ENCODE results near the gene TCF3. TPM values are rescaled to one million over a fixed set of nuclear protein-coding genes. Genes with fewer than 3 reads are reported as not detected.

Gene TCF3
- total RNA-seq, 1 experiment from 2014 or later = 304 TPM

GRCh38 chr19:1602091-1602707 is 50.2 kb downstream of the TCF3 start:
- peak overlapping the region in 1 of 2 experiments; percentile 9; a peak in 2 of 5 replicates for H3K4me3 Mint-ChIP-seq

More at GRCh38 chr19:1602091-1602707, 50.2 kb downstream of the TCF3 start:
- Histone ChIP-seq H3K9me3 (ENCODE audit: control insufficient read depth, low read depth, low read length) (no peaks in the 10 kb centered on the region), H4K5ac (ENCODE audit: insufficient read length, low read depth, low read length) (no peak overlapping the region), H4K8ac (replicated peaks; ENCODE audit: insufficient read length, low read depth, low read length) (no peak overlapping the region), H3K27ac (ENCODE audit: insufficient read length, low read depth, low read length) (no peak overlapping the region), H3K4me2 (ENCODE audit: insufficient read depth, insufficient read length, low read length) (no peak overlapping the region), H3K56ac (ENCODE audit: insufficient read length, low read depth, low read length) (no peak overlapping the region), H3K18ac (ENCODE audit: insufficient read length, low read depth, low read length) (no peak overlapping the region), H2BK120ac (ENCODE audit: low read depth, low read length, poor library complexity, severe bottlenecking) (no peak overlapping the region), H2BK15ac (ENCODE audit: low read depth, low read length) (no peak overlapping the region), H3K27me3 (ENCODE audit: insufficient read depth, low read length) (no peaks in the 10 kb centered on the region), H4K20me1 (ENCODE audit: control insufficient read depth, insufficient read depth, insufficient read length) (no peaks in the 10 kb centered on the region), H2AFZ (ENCODE audit: low read length) (no peak overlapping the region), H2BK20ac (ENCODE audit: low read depth, low read length, poor library complexity, severe bottlenecking) (no peak overlapping the region), H3K79me2 (ENCODE audit: insufficient read depth, low read length) (peaks cover 18% of the 10 kb centered on the region; the same call in 1 of the 2 replicates), H2BK12ac (ENCODE audit: insufficient read length, low read depth, low read length) (no peak overlapping the region), H3K4ac (ENCODE audit: low read depth, low read length) (no peak overlapping the region), H2BK5ac (ENCODE audit: insufficient read length, low read length) (no peak overlapping the region), H3K23ac (ENCODE audit: insufficient read length, low read depth, low read length) (no peak overlapping the region), H3K14ac (ENCODE audit: insufficient read depth, low read length) (no peak overlapping the region), H3K9ac (ENCODE audit: extremely low read depth, insufficient read length, low read length) (no peak overlapping the region), H3T11ph (ENCODE audit: low read length) (no peak overlapping the region), H3K23me2 (ENCODE audit: insufficient read length, low read depth, low read length, poor library complexity, severe bottlenecking) (peaks cover 9% of the 10 kb centered on the region), H2AK5ac (ENCODE audit: insufficient read length, low read length) (no peak overlapping the region), H3K4me1 (ENCODE audit: insufficient read depth, low read length) (no peaks in the 10 kb centered on the region), H4K91ac (ENCODE audit: insufficient read length, low read depth, low read length) (no peak overlapping the region), H3K79me1 (ENCODE audit: insufficient read depth, low read depth, low read length, poor library complexity, severe bottlenecking) (peaks cover 4% of the 10 kb centered on the region)
- Mint-ChIP-seq H3K9me3 (no peaks in the 10 kb centered on the region), H3K4me1 (peaks cover 13 to 18% of the 10 kb centered on the region in 2 experiments), H3K36me3 (ENCODE audit: insufficient read depth in 1 of 3, low read depth in 3 of 3) (peaks cover 14 to 30% (median 27%) of the 10 kb centered on the region in 3 experiments), H3K27me3 (ENCODE audit: low read depth) (no peaks in the 10 kb centered on the region; the same call in 1 of the 2 replicates), H3K27ac (peak overlapping the region in 1 of 3 experiments; percentile 73; a peak in 2 of 7 replicates)
- TF ChIP-seq, protein P1, sequence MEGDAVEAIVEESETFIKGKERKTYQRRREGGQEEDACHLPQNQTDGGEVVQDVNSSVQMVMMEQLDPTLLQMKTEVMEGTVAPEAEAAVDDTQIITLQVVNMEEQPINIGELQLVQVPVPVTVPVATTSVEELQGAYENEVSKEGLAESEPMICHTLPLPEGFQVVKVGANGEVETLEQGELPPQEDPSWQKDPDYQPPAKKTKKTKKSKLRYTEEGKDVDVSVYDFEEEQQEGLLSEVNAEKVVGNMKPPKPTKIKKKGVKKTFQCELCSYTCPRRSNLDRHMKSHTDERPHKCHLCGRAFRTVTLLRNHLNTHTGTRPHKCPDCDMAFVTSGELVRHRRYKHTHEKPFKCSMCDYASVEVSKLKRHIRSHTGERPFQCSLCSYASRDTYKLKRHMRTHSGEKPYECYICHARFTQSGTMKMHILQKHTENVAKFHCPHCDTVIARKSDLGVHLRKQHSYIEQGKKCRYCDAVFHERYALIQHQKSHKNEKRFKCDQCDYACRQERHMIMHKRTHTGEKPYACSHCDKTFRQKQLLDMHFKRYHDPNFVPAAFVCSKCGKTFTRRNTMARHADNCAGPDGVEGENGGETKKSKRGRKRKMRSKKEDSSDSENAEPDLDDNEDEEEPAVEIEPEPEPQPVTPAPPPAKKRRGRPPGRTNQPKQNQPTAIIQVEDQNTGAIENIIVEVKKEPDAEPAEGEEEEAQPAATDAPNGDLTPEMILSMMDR (conservative IDR thresholded peaks at IDR 0.05) = no peak
- WGBS (ENCODE audit: extremely low coverage, insufficient read length, low lambda C conversion rate) = no CpG with 5 or more reads among the region's 21 CpGs
- DNase-seq = no peak

Measured in H9 (cell line).